Measurements from ENCODE around the gene VTN. TPM values are rescaled to one million over a fixed set of nuclear protein-coding genes. Genes with fewer than 3 reads are reported as not detected.

VTN gene
- polyA plus RNA-seq, 3 donors from 2014 or later = not detected

Other genes starting within 250 kb of the VTN start
- gene TMEM97, start 51.1 kb downstream of the VTN start, polyA plus RNA-seq = 10 to 100 TPM in 2 of 3 donors, 1 to 10 TPM in 1; 9.8 to 13.8 (median 11.4) TPM
- 10 to 100 TPM; 51.1 to 70.4 (median 53.0) TPM for gene IFT20, start 34.8 kb downstream of the VTN start, polyA plus RNA-seq
- 10 to 100 TPM in 1 of 3 donors, 1 to 10 TPM in 2; 4.7 to 11.6 (median 6.7) TPM for gene TNFAIP1, start 34.5 kb downstream of the VTN start, polyA plus RNA-seq
- gene POLDIP2, start 12.8 kb downstream of the VTN start, polyA plus RNA-seq = 100 to 1,000 TPM in 1 of 3 donors, 10 to 100 TPM in 2; 79.0 to 134 (median 80.3) TPM
- not detected for gene SEBOX, start 5.1 kb downstream of the VTN start, polyA plus RNA-seq
- gene SARM1, start 1.4 kb upstream of the VTN start, polyA plus RNA-seq = 1 to 10 TPM; 8.0 to 9.2 (median 9.1) TPM
- 1 to 10 TPM in 1 of 3 donors, under 1 TPM in 1, not detected in 1; 0.61 to 1.9 TPM for gene SLC46A1, start 35.9 kb upstream of the VTN start, polyA plus RNA-seq
- not detected for gene SLC13A2, start 103.3 kb upstream of the VTN start, polyA plus RNA-seq
- gene FOXN1, start 136.0 kb upstream of the VTN start, polyA plus RNA-seq = not detected
- gene UNC119, start 182.3 kb upstream of the VTN start, polyA plus RNA-seq = 10 to 100 TPM; 45.4 to 61.1 (median 50.4) TPM
- 100 to 1,000 TPM in 1 of 3 donors, 10 to 100 TPM in 2; 71.7 to 135 (median 96.8) TPM for gene PIGS, start 201.2 kb upstream of the VTN start, polyA plus RNA-seq
- 10 to 100 TPM; 50.9 to 80.1 (median 53.2) TPM for gene ALDOC, start 206.6 kb upstream of the VTN start, polyA plus RNA-seq
- gene SPAG5, start 228.7 kb upstream of the VTN start, polyA plus RNA-seq = 1 to 10 TPM in 2 of 3 donors, under 1 TPM in 1; 0.73 to 4.1 (median 3.2) TPM
- under 1 TPM in 1 of 3 donors, not detected in 2; 0.73 TPM for gene RSKR, start 243.9 kb upstream of the VTN start, polyA plus RNA-seq

All from immature natural killer cell (primary cell).